Spleen (tissue), 11 donors: ENCODE data around the gene NLN. TPM values are rescaled to one million over a fixed set of nuclear protein-coding genes. Genes with fewer than 3 reads are reported as not detected.
"Not testable (repeated sequence)": the region's sequence is repeated elsewhere in the genome, so short reads cannot be mapped to it uniquely, and the experiment has no call there.

ENCODE experiments used
- DNase-seq: peaks from one replicate; pipeline ENCODE4 v3.0.0-alpha.2; 2020
- H3K27ac ChIP-seq, 8 donors: fragments of 200-600 bp; sonication (generic) in 7 of 8; 1 replicate in 4 of 8; 2 replicates in 4 of 8; pipeline versions ENCODE4 v1.5.0 to v1.8.0; 2016 to 2021; ENCODE audit warnings: inconsistent platforms in 4 of 8, mild to moderate bottlenecking in 4 of 8, moderate library complexity in 1 of 8
- H3K27me3 ChIP-seq, 7 donors: fragments of 200-600 bp; sonication (generic) in 6 of 7; replicated peaks in 1 of 7; 1 replicate in 4 of 7; 2 replicates in 3 of 7; pipeline versions ENCODE4 v1.5.0 to v1.8.0; 2016 to 2021; ENCODE audit warnings: inconsistent platforms in 3 of 7, mild to moderate bottlenecking in 1 of 7
- H3K36me3 ChIP-seq, 6 donors: fragments of 200-600 bp; sonication (generic) in 5 of 6; 1 replicate in 4 of 6; 2 replicates in 2 of 6; pipeline versions ENCODE4 v1.5.0 to v1.8.0; 2016 to 2021; ENCODE audit warnings: inconsistent platforms in 2 of 6
- H3K4me1 ChIP-seq, 6 donors: fragments of 200-600 bp; sonication (generic) in 5 of 6; 1 replicate in 3 of 6; 2 replicates in 3 of 6; pipeline versions ENCODE4 v1.5.0 to v1.8.0; 2016 to 2021; ENCODE audit warnings: inconsistent platforms in 3 of 6
- H3K4me3 ChIP-seq, 8 donors: fragments of 200-600 bp; sonication (generic) in 7 of 8; 1 replicate in 4 of 8; 2 replicates in 4 of 8; pipeline versions ENCODE4 v1.5.0 to v1.8.0; 2016 to 2021; ENCODE audit warnings: inconsistent platforms in 4 of 8, mild to moderate bottlenecking in 4 of 8, moderate library complexity in 2 of 8
- H3K9me3 ChIP-seq, 8 donors: fragments of 200-600 bp; sonication (generic) in 7 of 8; 1 replicate in 4 of 8; 2 replicates in 4 of 8; pipeline versions ENCODE4 v1.5.0 to v1.8.0; 2016 to 2021; ENCODE audit warnings: inconsistent platforms in 4 of 8
- POLR2A ChIP-seq, 3 donors: fragments of 450-650 bp; IDR thresholded peaks; one replicate each; pipeline ENCODE4 v1.5.1; 2017; ENCODE audit warnings: antibody characterized with exemption in 3 of 3, mild to moderate bottlenecking in 1 of 3
- POLR2AphosphoS5 ChIP-seq, 3 donors: sonication (generic); formaldehyde crosslinking; IDR thresholded peaks; one replicate each; pipeline ENCODE4 v1.5.1; 2017; ENCODE audit warnings: antibody characterized with exemption in 3 of 3
- WGBS, 5 donors: extraction: QIAGEN DNeasy Blood & Tissue Kit in 3 of 5; methylation state at CpG; one replicate each; pipeline versions ENCODE4 v1.1.5 to v1.1.7; 2013 to 2018; 5-methylcytosine and 5-hydroxymethylcytosine counted together
- intact Hi-C: fragments of 100-400 bp; cut with DNase I; formaldehyde crosslinking; loops from one replicate; pipeline ENCODE4 v1.15.0; 2023; ENCODE audit warnings: low total_unique reads
- polyA plus RNA-seq, 3 donors: library from polyadenylated mRNA; stranded (reverse); fragments of 200-250 nt; gene quantifications; one replicate each; pipeline ENCODE4 v1.2.1, GENCODE V29; 2013
- total RNA-seq, 7 donors: library from RNA; depleted of rRNA in 3 of 7; stranded (reverse); fragments of >200 nt in 3 of 7; fragmentation: NEBNext Ultra II Directional in 4 of 7; extraction: Animal tissue kit (Norgen Biotek cat#: 25700) in 4 of 7; gene quantifications; one replicate each; pipeline versions ENCODE4 v1.1.0 to v1.2.1, GENCODE V29; 2016 to 2021
- TF ChIP-seq, protein P1 (sequence below), 11 experiments: fragments of 200-600 bp in 7 of 11; fragments of 450-650 bp in 4 of 11; sonication (generic) in 4 of 11; IDR thresholded peaks in 8 of 11; conservative IDR thresholded peaks in 3 of 11; 1 replicate in 7 of 11; 2 replicates in 4 of 11; pipeline versions ENCODE4 v1.4.0 to v1.8.0; 2016 to 2021; ENCODE audit warnings: antibody characterized with exemption in 11 of 11, inconsistent platforms in 4 of 11, mild to moderate bottlenecking in 1 of 11
- donor health status: healthy with polysubstance abuse.
- donor health status: DM: no; HTN: no; CAD: no; lungs with moderate emphysema.
- donor health status: DM: no; HTN: no; CAD: no.
- donor health status: Bipolar disorder and iron deficiency.
- donor health status: healthy.
- donor health status: DM: no; HTN: no; CAD: no.
- donor health status: DM: yes; HTN: yes; CAD: no.

NLN gene
- total and polyA plus RNA-seq, 10 donors = 1.3 to 24.8 (median 9.0) TPM

DNA sequence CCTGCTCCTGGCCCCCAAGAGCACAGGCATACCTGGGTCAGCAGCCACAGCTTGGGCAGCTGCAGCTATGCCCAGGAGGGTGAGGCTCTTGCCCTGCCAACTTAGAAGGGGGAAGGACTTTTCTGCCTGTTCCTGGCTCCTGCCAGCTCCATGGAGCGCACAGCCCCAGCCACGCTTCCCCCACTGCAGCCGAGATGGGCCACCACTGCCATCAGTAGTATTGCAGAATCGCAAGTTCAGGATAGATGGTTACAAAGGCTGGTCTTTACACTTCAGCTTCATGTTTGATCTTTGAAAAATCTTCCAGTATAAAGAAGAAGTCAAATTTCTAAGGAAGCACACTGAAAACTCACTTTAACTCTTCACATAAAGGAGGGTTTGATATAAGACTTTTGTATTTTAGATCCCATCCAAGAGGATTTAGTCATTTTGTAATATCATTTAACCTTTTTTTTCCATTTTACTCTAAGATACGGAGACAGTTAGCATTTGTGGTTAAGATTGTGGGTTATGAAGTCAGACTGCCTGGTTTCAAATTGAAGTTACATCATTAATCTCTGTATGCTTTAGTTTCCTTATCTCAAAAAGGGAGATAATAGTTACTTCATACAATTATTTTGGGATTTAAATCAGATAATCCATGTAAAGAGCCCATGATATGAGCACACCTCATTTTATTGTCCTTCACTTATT lies 81.8 kb downstream of the NLN start:
- peaks cover 0 to 17% (median 10%) of the 10 kb centered on the region in 8 donors for H3K9me3 ChIP-seq
- no peak overlapping the region for H3K27ac ChIP-seq
- H3K27me3 ChIP-seq = no peaks in the 10 kb centered on the region
- H3K4me3 ChIP-seq = no peak overlapping the region
- WGBS, 5 donors = 53 to 76% (median 67%) methylated on average over 5 of the region's 5 CpGs
- H3K4me1 ChIP-seq = peaks cover 0 to 7% (median 0%) of the 10 kb centered on the region in 6 donors
- no peak for DNase-seq
- intact Hi-C loops = no loop called here
- TF ChIP-seq POLR2AphosphoS5 (IDR thresholded peaks at IDR 0.05) = no peak
- TF ChIP-seq, protein P1, sequence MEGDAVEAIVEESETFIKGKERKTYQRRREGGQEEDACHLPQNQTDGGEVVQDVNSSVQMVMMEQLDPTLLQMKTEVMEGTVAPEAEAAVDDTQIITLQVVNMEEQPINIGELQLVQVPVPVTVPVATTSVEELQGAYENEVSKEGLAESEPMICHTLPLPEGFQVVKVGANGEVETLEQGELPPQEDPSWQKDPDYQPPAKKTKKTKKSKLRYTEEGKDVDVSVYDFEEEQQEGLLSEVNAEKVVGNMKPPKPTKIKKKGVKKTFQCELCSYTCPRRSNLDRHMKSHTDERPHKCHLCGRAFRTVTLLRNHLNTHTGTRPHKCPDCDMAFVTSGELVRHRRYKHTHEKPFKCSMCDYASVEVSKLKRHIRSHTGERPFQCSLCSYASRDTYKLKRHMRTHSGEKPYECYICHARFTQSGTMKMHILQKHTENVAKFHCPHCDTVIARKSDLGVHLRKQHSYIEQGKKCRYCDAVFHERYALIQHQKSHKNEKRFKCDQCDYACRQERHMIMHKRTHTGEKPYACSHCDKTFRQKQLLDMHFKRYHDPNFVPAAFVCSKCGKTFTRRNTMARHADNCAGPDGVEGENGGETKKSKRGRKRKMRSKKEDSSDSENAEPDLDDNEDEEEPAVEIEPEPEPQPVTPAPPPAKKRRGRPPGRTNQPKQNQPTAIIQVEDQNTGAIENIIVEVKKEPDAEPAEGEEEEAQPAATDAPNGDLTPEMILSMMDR (IDR thresholded peaks at IDR 0.05 in 8 of 11, conservative IDR thresholded peaks at IDR 0.05 in 3 of 11) = no peak
- TF ChIP-seq POLR2A (IDR thresholded peaks at IDR 0.05) = no peak
- peaks cover 0 to 14% (median 3%) of the 10 kb centered on the region in 6 donors for H3K36me3 ChIP-seq

- peaks cover 0 to 22% (median 3%) of the 10 kb centered on the region in 6 donors for H3K36me3 ChIP-seq
- TF ChIP-seq, protein P1 (IDR thresholded peaks at IDR 0.05 in 8 of 11, conservative IDR thresholded peaks at IDR 0.05 in 3 of 11) = no peak
- no peak for TF ChIP-seq POLR2AphosphoS5 (IDR thresholded peaks at IDR 0.05)
- TF ChIP-seq POLR2A (IDR thresholded peaks at IDR 0.05) = no peak
- peaks cover 0 to 17% (median 10%) of the 10 kb centered on the region in 8 donors for H3K9me3 ChIP-seq
- H3K27me3 ChIP-seq = no peaks in the 10 kb centered on the region
- H3K27ac ChIP-seq = no peak overlapping the region
- H3K4me3 ChIP-seq = no peak overlapping the region
- WGBS, 5 donors = 77 to 91% (median 83%) methylated on average over 2 of the region's 2 CpGs
- intact Hi-C loops = no loop called here
- no peak for DNase-seq
- peaks cover 0 to 7% (median 0%) of the 10 kb centered on the region in 6 donors for H3K4me1 ChIP-seq
These were observed 83.1 kb downstream of the NLN start for GRCh38 chr5:65805089-65805488.

DNA sequence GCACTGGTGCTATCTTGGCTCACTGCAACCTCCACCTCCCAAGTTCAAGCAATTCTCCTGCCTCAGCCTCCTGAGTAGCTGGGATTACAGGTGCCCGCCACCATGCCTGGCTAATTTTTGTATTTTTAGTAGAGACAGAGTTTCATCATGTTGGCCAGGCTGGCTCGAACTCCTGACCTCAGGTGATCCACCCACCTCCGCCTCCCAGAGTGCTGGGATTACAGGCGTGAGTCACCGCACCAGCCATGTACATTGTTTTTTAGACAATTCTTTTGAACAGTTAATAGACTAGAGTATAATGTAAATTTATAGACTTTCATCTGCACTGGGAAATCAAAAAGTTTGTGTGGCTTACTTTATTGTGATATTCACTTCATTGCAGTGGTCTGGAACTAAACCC lies 85.5 kb downstream of the NLN start:
- H3K4me3 ChIP-seq, intact Hi-C loops, H3K4me1 ChIP-seq, DNase-seq, H3K27ac ChIP-seq, H3K27me3 ChIP-seq: not testable (repeated sequence)
- 94 to 99% (median 95%) methylated on average over 5 of the region's 5 CpGs for WGBS, 5 donors
- Histone ChIP-seq H3K36me3 (peaks cover 0 to 36% (median 0%) of the 10 kb centered on the region in 6 donors), H3K9me3 (peaks cover 0 to 11% (median 7%) of the 10 kb centered on the region in 8 donors)

- Histone ChIP-seq H3K36me3 (peaks cover 0 to 38% (median 0%) of the 10 kb centered on the region in 6 donors), H3K4me1 (peaks cover 0 to 7% (median 0%) of the 10 kb centered on the region in 6 donors), H3K9me3 (peaks cover 0 to 3% (median 0%) of the 10 kb centered on the region in 8 donors), H3K27me3 (no peaks in the 10 kb centered on the region), H3K4me3 (no peak overlapping the region), H3K27ac (no peak overlapping the region)
- WGBS, 5 donors = 65 to 82% (median 77%) methylated on average over 5 of the region's 5 CpGs
- intact Hi-C loops = no loop called here
- DNase-seq = no peak
- TF ChIP-seq POLR2A (IDR thresholded peaks at IDR 0.05) = no peak
- TF ChIP-seq, protein P1 (IDR thresholded peaks at IDR 0.05 in 8 of 11, conservative IDR thresholded peaks at IDR 0.05 in 3 of 11) = no peak
- no peak for TF ChIP-seq POLR2AphosphoS5 (IDR thresholded peaks at IDR 0.05)
These were observed 86.3 kb downstream of the NLN start for GRCh38 chr5:65808251-65808741.
